Esophagus muscularis mucosa (tissue), 4 donors: ENCODE measurements around the gene MAGI2.

Source experiments
- EP300 ChIP-seq: sonication (generic); formaldehyde crosslinking; IDR thresholded peaks from one replicate; pipeline ENCODE4 v1.6.1; 2017; ENCODE audit warnings: antibody characterized with exemption
- POLR2A ChIP-seq: fragments of 450-650 bp; IDR thresholded peaks from one replicate; pipeline ENCODE4 v1.6.1; 2017; ENCODE audit warnings: antibody characterized with exemption, moderate library complexity, mild to moderate bottlenecking, low read depth
- POLR2AphosphoS5 ChIP-seq, 2 donors: sonication (generic); formaldehyde crosslinking; IDR thresholded peaks; one replicate each; pipeline ENCODE4 v1.6.1; 2017; ENCODE audit warnings: antibody characterized with exemption in 2 of 2
- TF ChIP-seq, protein P1 (sequence below), 3 experiments: fragments of 200-600 bp in 2 of 3; fragments of 450-650 bp in 1 of 3; sonication (generic) in 2 of 3; IDR thresholded peaks; one replicate each; pipeline ENCODE4 v1.5.1; 2017 to 2019; ENCODE audit warnings: antibody characterized with exemption in 3 of 3, mild to moderate bottlenecking in 2 of 3, moderate library complexity in 1 of 3

DNA sequence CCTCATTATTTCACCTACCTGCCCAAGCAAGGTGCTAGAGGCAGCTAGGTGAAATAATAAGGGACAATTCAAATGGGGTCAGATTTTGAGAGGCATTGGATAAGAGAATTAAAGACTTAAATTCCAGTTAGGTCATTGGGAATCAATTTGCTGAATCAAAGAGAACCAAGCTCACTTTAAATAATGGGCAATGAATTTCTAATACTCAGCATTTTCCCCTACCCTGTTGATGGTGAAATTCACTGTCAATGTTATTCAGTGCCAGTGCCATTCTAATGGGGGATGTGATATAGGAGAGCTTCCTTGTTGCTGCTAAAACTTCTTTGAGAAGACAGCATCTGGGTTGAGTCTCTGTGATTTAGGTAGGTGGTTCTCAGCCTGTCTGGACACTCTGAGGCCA, 1145.6 kb downstream of the MAGI2 start:
- TF ChIP-seq, protein P1, sequence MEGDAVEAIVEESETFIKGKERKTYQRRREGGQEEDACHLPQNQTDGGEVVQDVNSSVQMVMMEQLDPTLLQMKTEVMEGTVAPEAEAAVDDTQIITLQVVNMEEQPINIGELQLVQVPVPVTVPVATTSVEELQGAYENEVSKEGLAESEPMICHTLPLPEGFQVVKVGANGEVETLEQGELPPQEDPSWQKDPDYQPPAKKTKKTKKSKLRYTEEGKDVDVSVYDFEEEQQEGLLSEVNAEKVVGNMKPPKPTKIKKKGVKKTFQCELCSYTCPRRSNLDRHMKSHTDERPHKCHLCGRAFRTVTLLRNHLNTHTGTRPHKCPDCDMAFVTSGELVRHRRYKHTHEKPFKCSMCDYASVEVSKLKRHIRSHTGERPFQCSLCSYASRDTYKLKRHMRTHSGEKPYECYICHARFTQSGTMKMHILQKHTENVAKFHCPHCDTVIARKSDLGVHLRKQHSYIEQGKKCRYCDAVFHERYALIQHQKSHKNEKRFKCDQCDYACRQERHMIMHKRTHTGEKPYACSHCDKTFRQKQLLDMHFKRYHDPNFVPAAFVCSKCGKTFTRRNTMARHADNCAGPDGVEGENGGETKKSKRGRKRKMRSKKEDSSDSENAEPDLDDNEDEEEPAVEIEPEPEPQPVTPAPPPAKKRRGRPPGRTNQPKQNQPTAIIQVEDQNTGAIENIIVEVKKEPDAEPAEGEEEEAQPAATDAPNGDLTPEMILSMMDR (IDR thresholded peaks at IDR 0.05), result no peak
- TF ChIP-seq POLR2AphosphoS5 (IDR thresholded peaks at IDR 0.05) (no peak), POLR2A (no peak), EP300 (no peak)
